DMS53 (cell line): ENCODE results near the gene BCAM.

Experiments used
- DNase-seq: peaks from one replicate; lab custom pipeline; 2025; lab: John Stamatoyannopoulos, UW

Gene BCAM

GRCh38 chr19:44792281-44792680 lies 16.6 kb upstream of the BCAM start:
- peak; percentile 20 for DNase-seq

GRCh38 chr19:44794610-44795009 lies 14.3 kb upstream of the BCAM start:
- no peak for DNase-seq

GRCh38 chr19:44795398-44795987 lies 13.4 kb upstream of the BCAM start:
- DNase-seq: no peak

GRCh38 chr19:44796701-44797115 lies 12.2 kb upstream of the BCAM start:
- peak; percentile 91 for DNase-seq

- DNase-seq: no peak
Observed at GRCh38 chr19:44799627-44800346, 9.1 kb upstream of the BCAM start.

- peak; percentile 82 for DNase-seq
Observed at GRCh38 chr19:44800461-44800860, 8.4 kb upstream of the BCAM start.

GRCh38 chr19:44803442-44804428 lies 5.2 kb upstream of the BCAM start:
- DNase-seq: peak; percentile 50

- DNase-seq: no peak
Observed at GRCh38 chr19:44806291-44806690, 2.6 kb upstream of the BCAM start.

- peak; percentile 97 for DNase-seq
Observed at GRCh38 chr19:44807162-44807561, 1.7 kb upstream of the BCAM start.

- DNase-seq: peak; percentile 84
Observed at GRCh38 chr19:44807652-44808462, 1.0 kb upstream of the BCAM start.

GRCh38 chr19:44809577-44810233 lies 802 bp downstream of the BCAM start:
- peak; percentile 31 for DNase-seq

GRCh38 chr19:44810234-44811121 lies 1.6 kb downstream of the BCAM start:
- no peak for DNase-seq

- no peak for DNase-seq
Observed at GRCh38 chr19:44811122-44811419, 2.2 kb downstream of the BCAM start.

GRCh38 chr19:44812142-44812718 lies 3.3 kb downstream of the BCAM start:
- no peak for DNase-seq

- DNase-seq: no peak
Observed at GRCh38 chr19:44813070-44813840, 4.4 kb downstream of the BCAM start.

- no peak for DNase-seq
Observed at GRCh38 chr19:44813841-44814470, 5.1 kb downstream of the BCAM start.

- DNase-seq: no peak
Observed at GRCh38 chr19:44814517-44814916, 5.6 kb downstream of the BCAM start.

- peak; percentile 16 for DNase-seq
Observed at GRCh38 chr19:44816301-44816700, 7.4 kb downstream of the BCAM start.
